GM18505 (cell line): ENCODE data around the gene SUMO3.

Experiments
- ATAC-seq: cut with Tn5 transposase; IDR thresholded peaks from one replicate; pipeline ENCODE4 v1.9.1; 2021; ENCODE audit not compliant: unreplicated experiment
- POLR2A ChIP-seq: IDR thresholded peaks from 4 replicates; pipeline ENCODE4 v1.6.1; 2011; ENCODE audit warnings: borderline replicate concordance; ENCODE audit not compliant: insufficient read depth, insufficient read length; ENCODE audit errors: extremely low read depth

SUMO3 gene

GRCh38 chr21:44780137-44780502, 37.7 kb downstream of the SUMO3 start:
- no peak for ATAC-seq
- no peak for TF ChIP-seq POLR2A

- ATAC-seq = no peak
- no peak for TF ChIP-seq POLR2A
Measured at GRCh38 chr21:44779417-44780136, 38.3 kb downstream of the SUMO3 start.

- TF ChIP-seq POLR2A = no peak
- ATAC-seq = no peak
Measured at GRCh38 chr21:44778983-44779382, 38.9 kb downstream of the SUMO3 start.

GRCh38 chr21:44778499-44778911, 39.4 kb downstream of the SUMO3 start:
- no peak for ATAC-seq
- no peak for TF ChIP-seq POLR2A

GRCh38 chr21:44778094-44778493, 39.8 kb downstream of the SUMO3 start:
- TF ChIP-seq POLR2A = no peak
- ATAC-seq = no peak

GRCh38 chr21:44774972-44775371, 42.9 kb downstream of the SUMO3 start:
- no peak for TF ChIP-seq POLR2A

GRCh38 chr21:44773291-44773932, 44.5 kb downstream of the SUMO3 start:
- no peak for TF ChIP-seq POLR2A
- ATAC-seq = no peak

More at GRCh38 chr21:44774972-44775371, 42.9 kb downstream of the SUMO3 start:
- ATAC-seq = no peak

- no peak for TF ChIP-seq POLR2A
- ATAC-seq = no peak
Measured at GRCh38 chr21:44771896-44772525, 45.9 kb downstream of the SUMO3 start.

GRCh38 chr21:44767834-44768831, 49.7 kb downstream of the SUMO3 start:
- no peak for ATAC-seq
- TF ChIP-seq POLR2A = no peak

- no peak for TF ChIP-seq POLR2A
Measured at GRCh38 chr21:44766818-44767354, 51.0 kb downstream of the SUMO3 start.

GRCh38 chr21:44766014-44766817, 51.6 kb downstream of the SUMO3 start:
- no peak for TF ChIP-seq POLR2A
- ATAC-seq = no peak

More at GRCh38 chr21:44766818-44767354, 51.0 kb downstream of the SUMO3 start:
- no peak for ATAC-seq
